GM21825 (cell line): ENCODE data around the gene SBSN.
A peak's percentile ranks its signal among the peaks of the same experiment; 100 is the strongest.

Experiments
- ATAC-seq: cut with Tn5 transposase; IDR thresholded peaks from one replicate; pipeline ENCODE4 v1.9.1; 2021; ENCODE audit warnings: mild to moderate bottlenecking, moderate library complexity; ENCODE audit not compliant: unreplicated experiment

The SBSN gene

GRCh38 chr19:35528218-35529038 lies at the start of gene SBSN:
Gene SBSN, minus strand, starts transcription at chr19:35528311. Its CDS starts 30 bp downstream, at chr19:35528281.
- ATAC-seq, result no peak

- ATAC-seq, result no peak
These were observed 43.4 kb upstream of the SBSN start for GRCh38 chr19:35571406-35571965.

- no peak for ATAC-seq
These were observed 41.2 kb upstream of the SBSN start for GRCh38 chr19:35569281-35569781.

DNA sequence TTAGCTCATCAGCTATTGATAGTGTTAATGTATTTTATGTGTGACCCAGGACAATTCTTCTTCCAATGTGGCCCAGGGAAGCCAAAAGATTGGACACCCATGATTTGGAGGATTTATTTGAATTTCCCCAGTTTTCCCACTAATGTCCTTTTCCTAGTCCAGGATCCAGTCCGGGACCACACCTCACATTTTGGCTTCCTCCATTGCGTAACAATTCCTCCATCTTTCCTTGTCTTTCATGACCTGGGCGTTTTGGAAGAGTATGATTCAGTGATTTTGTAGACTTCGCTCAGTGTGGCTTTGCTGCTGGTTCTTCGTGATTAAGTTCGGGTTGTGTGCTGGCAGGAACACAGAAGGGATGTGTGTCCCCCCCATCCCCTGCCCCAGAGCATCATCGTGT lies 38.6 kb upstream of the SBSN start:
- ATAC-seq, result no peak

GRCh38 chr19:35565016-35565856 lies 37.1 kb upstream of the SBSN start:
- ATAC-seq, result no peak

DNA sequence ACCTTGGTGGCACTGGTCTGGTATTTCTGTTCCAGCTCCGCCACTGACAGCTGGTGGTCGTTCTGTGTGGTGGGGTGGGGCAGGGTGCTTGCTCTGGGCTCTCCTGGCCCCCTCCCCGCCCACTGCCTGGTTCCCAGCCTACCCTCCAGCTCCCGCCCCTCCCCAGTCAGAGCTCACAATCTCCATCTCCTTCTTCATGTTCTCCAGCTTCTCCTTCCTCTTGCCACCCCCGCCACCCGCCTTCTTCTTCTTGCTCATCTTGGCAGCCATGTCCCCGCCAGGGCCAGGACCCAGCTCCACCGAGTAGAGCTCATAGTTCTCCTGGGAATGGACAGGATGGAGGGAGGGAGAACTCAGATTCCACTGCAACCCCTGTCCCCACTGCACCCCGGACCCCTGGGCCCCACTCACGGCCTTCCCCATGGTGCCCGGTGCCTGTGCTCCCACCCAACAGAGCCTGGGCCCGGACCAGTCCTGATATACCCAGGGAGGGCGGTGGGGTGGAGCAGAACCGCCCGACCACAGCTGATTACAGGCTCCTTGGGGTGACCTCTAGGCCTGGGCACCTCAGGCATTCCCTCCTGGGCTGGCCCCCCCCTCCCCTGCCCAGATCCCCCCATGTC lies 35.2 kb upstream of the SBSN start, which contains the start of gene ATP4A:
Gene ATP4A (minus strand): TSS at position 452 of the 623 bp plus-strand sequence. CDS start 29 bp downstream, at position 423.
- ATAC-seq, result no peak

DNA sequence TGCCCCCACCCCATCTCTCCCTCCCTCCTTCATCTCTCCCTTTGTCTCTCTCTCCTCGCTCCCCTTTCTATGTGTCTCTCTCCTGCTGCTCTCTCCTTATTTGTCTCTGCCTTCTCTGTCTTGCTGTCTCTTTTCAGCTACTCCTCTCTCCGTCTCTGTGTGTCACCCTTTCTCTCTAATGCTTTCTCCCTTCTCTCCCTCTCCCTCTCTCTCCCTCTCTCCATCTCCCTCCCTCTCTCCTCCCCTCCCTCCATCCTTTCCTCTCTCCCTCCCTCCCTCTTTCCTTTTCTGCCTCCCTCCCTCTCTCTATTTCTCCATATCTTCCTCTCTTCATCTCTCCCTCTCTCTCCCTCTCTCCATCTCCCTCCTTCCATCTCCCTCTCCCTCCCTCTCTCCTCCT lies 34.7 kb upstream of the SBSN start:
- ATAC-seq, result no peak

GRCh38 chr19:35562336-35562735 lies 34.2 kb upstream of the SBSN start:
- ATAC-seq, result no peak

DNA sequence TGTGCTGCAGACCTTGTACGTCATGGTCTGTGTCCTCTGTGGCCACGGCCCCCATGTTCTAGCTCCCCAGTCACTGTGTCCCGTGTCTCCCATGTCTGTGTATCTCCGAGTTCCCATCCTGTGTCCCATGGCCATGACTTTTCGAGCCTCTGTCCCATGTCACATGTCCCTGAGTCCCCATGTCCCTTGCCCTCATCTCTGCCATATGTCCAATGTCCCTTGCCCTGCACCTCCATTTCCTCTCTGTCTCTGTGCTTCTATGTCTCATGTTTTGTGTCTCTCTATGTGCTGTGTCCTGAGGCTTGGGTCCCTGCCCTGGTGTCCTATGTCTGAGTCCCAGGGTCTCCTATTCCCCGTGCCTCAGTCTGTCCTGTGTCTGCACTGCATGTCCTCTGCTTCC lies 33.3 kb upstream of the SBSN start:
- no peak for ATAC-seq

DNA sequence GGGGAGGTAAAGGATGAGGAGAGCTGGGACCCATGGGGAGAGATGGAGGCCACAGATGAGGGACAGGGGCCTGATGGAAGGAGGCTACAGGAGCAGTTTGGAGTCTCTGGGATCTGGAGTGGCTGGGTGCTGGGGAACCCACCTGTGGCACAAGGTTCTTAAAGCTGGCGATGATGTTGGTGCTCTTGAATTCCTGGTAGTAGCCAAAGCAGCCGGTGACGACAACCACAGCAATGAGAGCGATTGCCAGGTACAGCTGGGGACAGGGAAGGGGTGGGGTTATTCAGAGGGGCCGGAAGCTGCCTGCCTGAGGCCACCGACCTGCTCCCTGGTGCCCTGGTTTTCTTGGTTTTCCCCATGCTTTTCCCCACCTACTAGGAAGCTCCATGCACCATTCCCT lies 32.6 kb upstream of the SBSN start:
- ATAC-seq, result no peak

- no peak for ATAC-seq
These were observed 32.2 kb upstream of the SBSN start for GRCh38 chr19:35560271-35560670.

DNA sequence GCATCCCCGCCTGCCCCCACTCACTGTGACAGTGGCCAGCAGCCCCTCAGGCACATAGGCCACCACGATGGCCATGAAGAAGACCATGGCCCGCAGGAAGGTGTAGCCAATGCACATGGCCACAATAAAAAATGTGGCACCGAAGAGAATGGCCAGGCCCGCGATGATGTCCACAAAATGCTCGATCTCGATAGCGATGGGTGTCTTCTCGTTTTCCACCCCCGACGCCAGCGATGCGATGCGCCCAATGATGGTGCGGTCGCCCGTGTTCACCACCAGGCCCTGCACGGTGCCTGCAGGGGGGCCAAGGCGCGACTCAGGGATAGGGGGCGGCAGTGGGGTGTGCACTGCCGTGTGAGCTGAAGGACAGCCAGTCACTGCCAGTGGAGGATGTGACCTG lies 31.7 kb upstream of the SBSN start:
- no peak for ATAC-seq

GRCh38 chr19:35559281-35559659 lies 31.2 kb upstream of the SBSN start:
- peak; percentile 60 for ATAC-seq

- ATAC-seq, result no peak
These were observed 30.5 kb upstream of the SBSN start for GRCh38 chr19:35558400-35559280.

- no peak for ATAC-seq
These were observed 29.7 kb upstream of the SBSN start for GRCh38 chr19:35557539-35558399.

GRCh38 chr19:35556846-35557538 lies 28.9 kb upstream of the SBSN start:
- no peak for ATAC-seq

DNA sequence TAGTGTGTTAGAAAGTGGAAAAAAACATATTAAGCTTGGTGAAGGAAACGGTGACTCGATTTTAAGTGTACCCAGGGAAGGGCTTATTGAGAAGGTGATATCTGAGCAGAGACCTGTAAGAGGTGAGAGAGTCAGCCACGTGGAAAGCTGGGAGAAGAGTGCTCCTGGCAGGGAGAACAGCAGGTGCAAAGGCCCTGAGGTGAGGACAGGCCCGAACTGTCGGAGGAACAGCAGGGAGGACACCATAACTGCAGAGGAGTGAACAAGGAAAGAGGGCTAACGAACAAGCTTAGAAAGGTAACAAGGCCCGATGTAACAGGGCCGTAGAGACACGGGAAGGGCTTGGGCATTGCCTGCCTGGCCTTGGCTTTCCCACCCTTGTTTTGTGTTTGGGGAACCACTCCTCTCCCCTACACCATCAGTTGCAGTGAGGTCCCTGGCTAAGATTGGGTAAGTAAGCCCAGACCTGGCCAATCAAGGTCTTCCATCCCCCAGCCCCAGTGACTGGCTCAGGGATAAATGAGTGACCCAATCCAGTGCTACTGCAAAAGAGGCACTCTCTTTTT lies 28.0 kb upstream of the SBSN start:
- ATAC-seq, result no peak
